A549 (cell line): ENCODE measurements around the gene TRIM15. TPM values are rescaled to one million over a fixed set of nuclear protein-coding genes. Genes with fewer than 3 reads are reported as not detected.

Experiments
- ATAC-seq, 2 experiments: fragments of 200-7000 bp in 1 of 2; fragments of >200 bp in 1 of 2; cut with Nextera tagmentation in 1 of 2; cut with Tn5 transposase in 1 of 2; 3 replicates each; pipeline versions ENCODE4 v1.8.0 to v1.9.1; 2018 to 2020; ENCODE audit warnings: mild to moderate bottlenecking in 1 of 2, moderate library complexity in 1 of 2
- CTCF ChIA-PET: fragments of 300-600 bp; sonication (Branson Sonifier 250); formaldehyde crosslinking; extraction: SDS; loops from one replicate; lab custom pipeline; 2021; ENCODE audit warnings: antibody characterized with exemption, inconsistent platforms; lab: Yijun Ruan, JAX
- POLR2A ChIA-PET: fragments of 350-600 bp; formaldehyde crosslinking; extraction: SDS; loops from one replicate; lab custom pipeline; 2021; ENCODE audit warnings: antibody characterized with exemption, inconsistent platforms; lab: Yijun Ruan, JAX
- DNase-seq, 2 experiments: peaks; one replicate each; pipeline versions ENCODE4 v3.0.0 to v3.0.0-alpha.2; 2011 to 2016; ENCODE audit warnings: low read depth in 1 of 2, low spot score in 1 of 2
- FAIRE-seq: peaks from 2 replicates; lab custom pipeline; 2011; peaks lifted over from hg19 to GRCh38; lab: Jason Lieb, UNC
- H3K27ac ChIP-seq, 2 experiments: fragments of >200 bp; sonication (Bioruptor Twin); formaldehyde crosslinking; 3 replicates each; pipeline ENCODE4 v1.5.1; 2016 to 2017
- H3K4me1 ChIP-seq: fragments of >200 bp; sonication (Bioruptor Twin); formaldehyde crosslinking; 3 replicates; pipeline ENCODE4 v1.6.1; 2016
- H3K4me2 ChIP-seq: fragments of >200 bp; sonication (Bioruptor Twin); formaldehyde crosslinking; 3 replicates; pipeline ENCODE4 v1.6.1; 2016
- H3K4me3 ChIP-seq: fragments of >200 bp; sonication (Bioruptor Twin); formaldehyde crosslinking; 3 replicates; pipeline ENCODE4 v1.5.1; 2016
- H3K9me3 ChIP-seq: fragments of >200 bp; sonication (Bioruptor Twin); formaldehyde crosslinking; 3 replicates; pipeline ENCODE4 v1.6.1; 2016
- CBX8 ChIP-seq: fragments of 200-600 bp; sonication (generic); IDR thresholded peaks from 2 replicates; pipeline ENCODE4 v1.6.1; 2016
- CEBPB ChIP-seq, 2 experiments: fragments of >200 bp in 1 of 2; sonication (Bioruptor Twin) in 1 of 2; formaldehyde crosslinking in 1 of 2; IDR thresholded peaks; 2 replicates each; pipeline ENCODE4 v1.6.1; 2012 to 2016
- EHMT2 ChIP-seq: fragments of 200-600 bp; sonication (generic); IDR thresholded peaks from 2 replicates; pipeline ENCODE4 v1.6.1; 2016; ENCODE audit warnings: antibody characterized with exemption, low read depth, mild to moderate bottlenecking, moderate library complexity
- EP300 ChIP-seq, 2 experiments: fragments of >200 bp; sonication (Bioruptor Twin); formaldehyde crosslinking; IDR thresholded peaks; 2 replicates in 1 of 2; 3 replicates in 1 of 2; pipeline ENCODE4 v1.6.1; 2016 to 2017
- FOSB ChIP-seq: fragments of 250-450 bp; sonication (Bioruptor Pico); IDR thresholded peaks from 2 replicates; pipeline ENCODE4 v1.5.0; 2020; ENCODE audit warnings: mild to moderate bottlenecking, moderate library complexity
- FOSL2 ChIP-seq, 2 experiments: fragments of 450-650 bp in 1 of 2; fragments of >200 bp in 1 of 2; sonication (Bioruptor Twin) in 1 of 2; formaldehyde crosslinking; IDR thresholded peaks; 2 replicates each; pipeline versions ENCODE4 v1.5.0 to v1.6.1; 2016 to 2020; ENCODE audit warnings: mild to moderate bottlenecking in 1 of 2, moderate library complexity in 1 of 2
- FOXS1 ChIP-seq: fragments of 250-450 bp; sonication (Bioruptor Pico); IDR thresholded peaks from 2 replicates; pipeline ENCODE4 v1.5.0; 2020; ENCODE audit warnings: mild to moderate bottlenecking, moderate library complexity
- HDAC2 ChIP-seq: fragments of 200-600 bp; sonication (generic); IDR thresholded peaks from 2 replicates; pipeline ENCODE4 v1.6.1; 2016
- HOXA7 ChIP-seq: fragments of 250-450 bp; sonication (Bioruptor Pico); IDR thresholded peaks from 2 replicates; pipeline ENCODE4 v1.5.0; 2020; ENCODE audit warnings: mild to moderate bottlenecking, moderate library complexity
- HOXB13 ChIP-seq: fragments of 250-450 bp; sonication (Bioruptor Pico); IDR thresholded peaks from 2 replicates; pipeline ENCODE4 v1.5.0; 2020; ENCODE audit warnings: low read depth, mild to moderate bottlenecking, moderate library complexity
- JUN ChIP-seq, 2 experiments: fragments of >200 bp; sonication (Bioruptor Twin); formaldehyde crosslinking; IDR thresholded peaks; 2 replicates in 1 of 2; 3 replicates in 1 of 2; pipeline ENCODE4 v1.6.1; 2016 to 2017
- MAFK ChIP-seq: fragments of 450-650 bp; IDR thresholded peaks from 2 replicates; pipeline ENCODE4 v1.6.1; 2014; ENCODE audit not compliant: partially characterized antibody
- RARB ChIP-seq: fragments of 250-450 bp; sonication (Bioruptor Pico); IDR thresholded peaks from 2 replicates; pipeline ENCODE4 v1.8.0; 2021; ENCODE audit warnings: mild to moderate bottlenecking, moderate library complexity
- ZC3H11A ChIP-seq: fragments of 450-650 bp; IDR thresholded peaks from 2 replicates; pipeline ENCODE4 v1.6.1; 2014; ENCODE audit warnings: antibody characterized with exemption, mild to moderate bottlenecking
- WGBS: methylation state at CpG from one replicate; pipeline ENCODE4 v1.1.6; 2017; ENCODE audit errors: missing lambda C conversion rate; 5-methylcytosine and 5-hydroxymethylcytosine counted together
- polyA plus RNA-seq, 4 experiments: library from polyadenylated mRNA; depleted of rRNA in 3 of 4; stranded (reverse); fragments of >200 nt; fragmentation: RNase III in 1 of 4; extraction: RNeasy Plus Mini Kit Qiagen cat#74134 plus additional on column Dnase treatment in 1 of 4; gene quantifications; 2 replicates in 3 of 4; 3 replicates in 1 of 4; pipeline ENCODE4 v1.2.3, GENCODE V29; 2011 to 2017
- TF ChIP-seq, protein P1 (sequence below): fragments of >200 bp; sonication (Bioruptor Twin); formaldehyde crosslinking; IDR thresholded peaks from 3 replicates; pipeline ENCODE4 v1.5.1; 2016
- TF ChIP-seq, protein P2 (sequence below): fragments of 450-650 bp; IDR thresholded peaks from 2 replicates; pipeline ENCODE4 v1.6.1; 2014; ENCODE audit warnings: antibody characterized with exemption
- TF ChIP-seq, protein P3 (sequence below): fragments of 200-600 bp; sonication (generic); IDR thresholded peaks from 2 replicates; pipeline ENCODE4 v1.6.1; 2016; ENCODE audit warnings: antibody characterized with exemption, mild to moderate bottlenecking, moderate library complexity

TRIM15 gene
- polyA plus RNA-seq, 2 of the 4 experiments (the other 2 are of a cell fraction), result 0.09 to 0.37 TPM

DNA sequence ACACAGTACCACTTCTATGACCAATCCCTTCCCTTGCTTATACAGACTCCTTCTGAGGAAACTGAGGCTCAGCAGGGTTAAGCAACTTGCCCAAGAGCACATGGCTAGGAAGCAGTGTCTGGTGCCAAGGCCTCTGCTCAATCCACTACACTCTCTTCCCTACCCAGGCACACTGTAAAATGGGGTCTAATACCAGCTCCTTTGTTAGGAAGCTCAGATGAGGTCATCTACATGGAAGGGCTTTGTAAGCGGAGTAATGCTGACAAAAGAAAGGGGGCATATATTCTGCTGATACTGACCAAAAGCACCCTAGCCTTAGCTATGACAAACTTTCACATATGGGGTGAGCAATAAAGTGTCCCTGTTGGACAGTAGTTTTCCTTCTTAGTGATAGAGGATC is 40.8 kb downstream of the TRIM15 start:
- 79% methylated on average over 1 of the region's 1 CpG for WGBS
- H3K27ac ChIP-seq, result no peak overlapping the region
- POLR2A ChIA-PET, result interaction anchor here (0.6 kb wide), 1 partner anchor 10 kb away, joined by 3 read pairs; no protein-coding TSS in a partner anchor

DNA sequence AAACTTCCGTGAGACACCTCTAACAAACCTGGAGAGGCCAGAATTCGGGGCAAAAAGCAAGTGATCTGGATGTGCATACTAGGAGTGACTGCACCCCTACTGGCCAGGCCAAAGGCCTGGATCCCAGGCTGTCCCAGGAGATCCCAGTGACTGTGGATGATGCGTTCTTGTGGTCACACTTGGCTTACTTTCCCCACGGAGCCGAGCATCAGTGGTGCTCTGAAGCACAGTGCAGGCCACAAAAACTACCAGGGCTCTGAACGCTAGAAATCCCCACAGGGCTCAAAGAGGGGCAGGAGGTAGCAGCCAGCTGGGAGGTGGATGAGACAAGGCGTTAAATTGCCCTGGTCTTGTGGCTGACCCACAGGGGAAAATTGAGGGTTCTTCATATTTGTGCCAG is 42.8 kb downstream of the TRIM15 start:
- peak in 1 of 2 experiments; percentile 39; a peak in 3 of 6 replicates for ATAC-seq
- CTCF ChIA-PET, result interaction anchor here (1.2 kb wide), 2 partner anchors 13 to 36 kb away, joined by 3 to 6 read pairs; no protein-coding TSS in a partner anchor

More for the DNA sequence above, 40.8 kb downstream of the TRIM15 start:
- TF ChIP-seq ZC3H11A, result no peak
- TF ChIP-seq, protein P1, sequence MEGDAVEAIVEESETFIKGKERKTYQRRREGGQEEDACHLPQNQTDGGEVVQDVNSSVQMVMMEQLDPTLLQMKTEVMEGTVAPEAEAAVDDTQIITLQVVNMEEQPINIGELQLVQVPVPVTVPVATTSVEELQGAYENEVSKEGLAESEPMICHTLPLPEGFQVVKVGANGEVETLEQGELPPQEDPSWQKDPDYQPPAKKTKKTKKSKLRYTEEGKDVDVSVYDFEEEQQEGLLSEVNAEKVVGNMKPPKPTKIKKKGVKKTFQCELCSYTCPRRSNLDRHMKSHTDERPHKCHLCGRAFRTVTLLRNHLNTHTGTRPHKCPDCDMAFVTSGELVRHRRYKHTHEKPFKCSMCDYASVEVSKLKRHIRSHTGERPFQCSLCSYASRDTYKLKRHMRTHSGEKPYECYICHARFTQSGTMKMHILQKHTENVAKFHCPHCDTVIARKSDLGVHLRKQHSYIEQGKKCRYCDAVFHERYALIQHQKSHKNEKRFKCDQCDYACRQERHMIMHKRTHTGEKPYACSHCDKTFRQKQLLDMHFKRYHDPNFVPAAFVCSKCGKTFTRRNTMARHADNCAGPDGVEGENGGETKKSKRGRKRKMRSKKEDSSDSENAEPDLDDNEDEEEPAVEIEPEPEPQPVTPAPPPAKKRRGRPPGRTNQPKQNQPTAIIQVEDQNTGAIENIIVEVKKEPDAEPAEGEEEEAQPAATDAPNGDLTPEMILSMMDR, result no peak
- CTCF ChIA-PET, result interaction anchor here (1.1 kb wide), 1 partner anchor 73 kb away, joined by 3 read pairs; no protein-coding TSS in a partner anchor
- peaks cover 60% of the 10 kb centered on the region for H3K4me1 ChIP-seq
- no peaks in the 10 kb centered on the region for H3K9me3 ChIP-seq
- no peak overlapping the region for H3K4me2 ChIP-seq
- DNase-seq, result no peak
- H3K4me3 ChIP-seq, result no peak overlapping the region
- no peak for ATAC-seq
- FAIRE-seq, result no peak

DNA sequence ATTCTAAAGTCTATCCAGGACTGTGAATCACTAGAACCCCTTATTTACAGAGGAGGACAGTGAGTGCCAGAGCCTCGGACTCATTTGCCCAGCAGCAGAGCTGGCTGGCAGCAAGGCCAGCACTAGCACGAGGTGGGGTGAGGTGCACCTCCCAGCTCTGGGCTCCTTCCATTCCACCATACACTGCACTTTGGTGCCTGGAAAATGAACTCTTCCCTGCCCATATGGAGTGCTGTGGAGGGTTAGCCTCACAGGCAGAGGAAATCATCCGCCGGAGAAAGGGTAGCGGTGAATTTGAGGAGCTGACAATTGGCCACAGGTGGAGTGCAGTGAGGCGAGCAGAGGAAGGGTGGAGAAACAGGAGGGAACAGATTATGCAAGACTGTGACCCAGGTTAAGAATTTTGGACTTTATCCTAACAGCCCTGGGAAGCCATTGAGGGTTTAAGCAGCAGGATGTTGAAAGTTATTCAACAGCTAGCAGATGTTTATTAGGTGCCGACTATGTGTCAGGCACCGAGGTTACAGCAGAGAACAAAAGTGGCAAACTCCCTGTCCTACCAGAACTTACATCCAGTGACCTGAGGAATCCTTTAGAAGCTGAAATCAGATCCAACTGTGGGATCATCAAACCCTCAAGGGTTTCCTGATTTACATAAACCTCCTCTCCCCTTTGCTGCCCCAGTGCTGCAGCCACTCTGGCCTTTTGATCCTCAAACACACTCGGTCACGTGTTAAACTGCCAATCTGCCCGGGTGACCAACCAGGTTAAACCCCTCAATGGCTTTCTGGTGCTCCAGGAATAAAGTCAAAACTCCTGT is 43.7 kb downstream of the TRIM15 start:
- no peak for TF ChIP-seq FOSB (CRISPR knock-in tag)
- peak in 1 of 2 experiments; percentile 39; a peak in 3 of 4 replicates for TF ChIP-seq CEBPB (IDR thresholded peaks at IDR 0.05)
- TF ChIP-seq, protein P2, sequence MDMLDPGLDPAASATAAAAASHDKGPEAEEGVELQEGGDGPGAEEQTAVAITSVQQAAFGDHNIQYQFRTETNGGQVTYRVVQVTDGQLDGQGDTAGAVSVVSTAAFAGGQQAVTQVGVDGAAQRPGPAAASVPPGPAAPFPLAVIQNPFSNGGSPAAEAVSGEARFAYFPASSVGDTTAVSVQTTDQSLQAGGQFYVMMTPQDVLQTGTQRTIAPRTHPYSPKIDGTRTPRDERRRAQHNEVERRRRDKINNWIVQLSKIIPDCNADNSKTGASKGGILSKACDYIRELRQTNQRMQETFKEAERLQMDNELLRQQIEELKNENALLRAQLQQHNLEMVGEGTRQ, result peak; percentile 33; the same call in 1 of the 2 replicates
- Histone ChIP-seq H3K9me3 (no peaks in the 10 kb centered on the region), H3K4me2 (peak overlapping the region; percentile 74), H3K4me1 (peaks cover 77% of the 10 kb centered on the region), H3K4me3 (no peak overlapping the region), H3K27ac (peak overlapping the region; percentile 78)
- FAIRE-seq (no peak), ATAC-seq (peak; percentile 68 to 77; a peak in 5 of 6 replicates), DNase-seq (peak in 1 of 2 experiments; percentile 41)
- ChIA-PET CTCF (interaction anchor here (1.2 kb wide), 1 partner anchor 12 kb away, joined by 6 read pairs; no protein-coding TSS in a partner anchor), POLR2A (interaction anchor here (1.2 kb wide), 1 partner anchor 12 kb away, joined by 3 read pairs; no protein-coding TSS in a partner anchor)
- WGBS, result 37% methylated on average over 10 of the region's 11 CpGs

More for the DNA sequence above, 42.8 kb downstream of the TRIM15 start:
- no peak for FAIRE-seq
- no peak for TF ChIP-seq FOXS1 (CRISPR knock-in tag)
- TF ChIP-seq HOXA7 (CRISPR knock-in tag), result no peak
- Histone ChIP-seq H3K4me3 (no peak overlapping the region), H3K9me3 (no peaks in the 10 kb centered on the region), H3K4me2 (peak overlapping the region; percentile 74), H3K4me1 (peaks cover 76% of the 10 kb centered on the region), H3K27ac (peak overlapping the region; percentile 78)
- DNase-seq, result no peak
- POLR2A ChIA-PET, result no interaction called here
- 84% methylated on average over 7 of the region's 7 CpGs for WGBS

DNA sequence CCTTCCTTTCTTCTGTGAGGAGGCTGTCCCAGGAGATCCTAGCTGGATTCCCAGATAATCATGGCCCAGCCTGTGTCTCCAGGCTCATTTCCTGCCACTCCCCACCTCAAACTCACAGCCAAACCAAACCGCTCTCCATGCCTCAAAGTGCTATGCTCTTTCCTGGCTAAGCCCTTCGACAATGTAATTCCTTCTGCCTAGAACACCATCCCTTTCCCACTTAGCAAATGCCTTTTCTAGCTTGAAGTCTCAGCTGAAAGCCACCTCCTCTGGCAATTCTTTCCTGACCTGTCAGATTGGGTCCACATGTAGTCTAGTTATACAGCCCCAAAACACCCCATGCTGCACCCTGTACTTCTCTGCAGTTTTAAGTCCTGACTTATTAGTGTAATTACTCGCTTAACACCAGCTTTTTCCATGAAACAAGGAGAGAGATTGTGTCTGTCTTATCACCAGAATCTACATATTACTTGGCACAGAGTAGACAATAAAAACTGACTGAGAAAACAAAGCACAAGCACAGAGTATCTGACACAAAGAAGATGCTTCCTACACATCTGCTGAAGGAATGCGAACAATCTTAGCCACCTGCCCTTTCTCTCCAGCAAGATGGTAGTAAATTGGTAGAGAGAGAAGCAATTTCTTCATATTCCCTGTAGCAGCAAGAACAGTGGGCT is 44.4 kb downstream of the TRIM15 start:
- Histone ChIP-seq H3K9me3 (no peaks in the 10 kb centered on the region), H3K4me3 (no peak overlapping the region), H3K4me2 (peak overlapping the region; percentile 74), H3K4me1 (peaks cover 70% of the 10 kb centered on the region), H3K27ac (peak overlapping the region; percentile 78)
- peak in 1 of 2 experiments; percentile 47; a peak in 3 of 6 replicates for ATAC-seq
- no peak for TF ChIP-seq FOSL2 (IDR thresholded peaks at IDR 0.05)
- TF ChIP-seq FOSL2 (CRISPR knock-in tag; IDR thresholded peaks at IDR 0.05), result no peak
- no peak for TF ChIP-seq JUN (IDR thresholded peaks at IDR 0.05)
- no peak for TF ChIP-seq HDAC2
- no peak for TF ChIP-seq HOXB13
- no peak for TF ChIP-seq RARB (CRISPR knock-in tag)
- TF ChIP-seq, protein P3, sequence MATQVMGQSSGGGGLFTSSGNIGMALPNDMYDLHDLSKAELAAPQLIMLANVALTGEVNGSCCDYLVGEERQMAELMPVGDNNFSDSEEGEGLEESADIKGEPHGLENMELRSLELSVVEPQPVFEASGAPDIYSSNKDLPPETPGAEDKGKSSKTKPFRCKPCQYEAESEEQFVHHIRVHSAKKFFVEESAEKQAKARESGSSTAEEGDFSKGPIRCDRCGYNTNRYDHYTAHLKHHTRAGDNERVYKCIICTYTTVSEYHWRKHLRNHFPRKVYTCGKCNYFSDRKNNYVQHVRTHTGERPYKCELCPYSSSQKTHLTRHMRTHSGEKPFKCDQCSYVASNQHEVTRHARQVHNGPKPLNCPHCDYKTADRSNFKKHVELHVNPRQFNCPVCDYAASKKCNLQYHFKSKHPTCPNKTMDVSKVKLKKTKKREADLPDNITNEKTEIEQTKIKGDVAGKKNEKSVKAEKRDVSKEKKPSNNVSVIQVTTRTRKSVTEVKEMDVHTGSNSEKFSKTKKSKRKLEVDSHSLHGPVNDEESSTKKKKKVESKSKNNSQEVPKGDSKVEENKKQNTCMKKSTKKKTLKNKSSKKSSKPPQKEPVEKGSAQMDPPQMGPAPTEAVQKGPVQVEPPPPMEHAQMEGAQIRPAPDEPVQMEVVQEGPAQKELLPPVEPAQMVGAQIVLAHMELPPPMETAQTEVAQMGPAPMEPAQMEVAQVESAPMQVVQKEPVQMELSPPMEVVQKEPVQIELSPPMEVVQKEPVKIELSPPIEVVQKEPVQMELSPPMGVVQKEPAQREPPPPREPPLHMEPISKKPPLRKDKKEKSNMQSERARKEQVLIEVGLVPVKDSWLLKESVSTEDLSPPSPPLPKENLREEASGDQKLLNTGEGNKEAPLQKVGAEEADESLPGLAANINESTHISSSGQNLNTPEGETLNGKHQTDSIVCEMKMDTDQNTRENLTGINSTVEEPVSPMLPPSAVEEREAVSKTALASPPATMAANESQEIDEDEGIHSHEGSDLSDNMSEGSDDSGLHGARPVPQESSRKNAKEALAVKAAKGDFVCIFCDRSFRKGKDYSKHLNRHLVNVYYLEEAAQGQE, result no peak
- TF ChIP-seq EHMT2, result no peak
- no peak for TF ChIP-seq EP300 (IDR thresholded peaks at IDR 0.05)
- no peak for TF ChIP-seq HOXA7 (CRISPR knock-in tag)
- TF ChIP-seq CBX8, result no peak
- no peak for TF ChIP-seq ZC3H11A
- no peak for TF ChIP-seq MAFK
- no peak for FAIRE-seq
- 69% methylated on average over 4 of the region's 4 CpGs for WGBS
- DNase-seq, result no peak
- ChIA-PET POLR2A (interaction anchor here (0.5 to 1.2 kb wide), 2 partner anchors 11 to 13 kb away, joined by 3 read pairs; no protein-coding TSS in a partner anchor), CTCF (interaction anchor here (3.1 kb wide), 1 partner anchor 12 kb away, joined by 13 read pairs; no protein-coding TSS in a partner anchor)
